Osteoblast (primary cell): ENCODE measurements around the gene PSMD2. TPM values are rescaled to one million over a fixed set of nuclear protein-coding genes. Genes with fewer than 3 reads are reported as not detected.
"Not testable (repeated sequence)": the region's sequence is repeated elsewhere in the genome, so short reads cannot be mapped to it uniquely, and the experiment has no call there.

Experiments
- DNase-seq: peaks from one replicate; pipeline ENCODE4 v3.0.0; 2011; ENCODE audit warnings: low spot score, mixed read lengths; ENCODE audit not compliant: insufficient read length; ENCODE audit errors: missing footprints
- H2AFZ ChIP-seq: 2 replicates; pipeline ENCODE4 v1.6.0; 2011; ENCODE audit warnings: mild to moderate bottlenecking, low read length
- H3K27ac ChIP-seq: 2 replicates; pipeline ENCODE4 v1.5.1; 2011; ENCODE audit warnings: mild to moderate bottlenecking, low read depth, low read length, moderate library complexity
- H3K27me3 ChIP-seq: 2 replicates; pipeline ENCODE4 v1.6.0; 2012; ENCODE audit warnings: mild to moderate bottlenecking, control low read depth, inconsistent platforms, low read length, moderate library complexity; ENCODE audit not compliant: insufficient read depth
- H3K36me3 ChIP-seq: 2 replicates; pipeline ENCODE4 v1.5.1; 2011; ENCODE audit warnings: mild to moderate bottlenecking, low read length, control low read depth, moderate library complexity; ENCODE audit not compliant: insufficient read depth
- H3K4me1 ChIP-seq: 2 replicates; pipeline ENCODE4 v1.5.1; 2011; ENCODE audit warnings: mild to moderate bottlenecking, low read length, control low read depth, moderate library complexity; ENCODE audit not compliant: insufficient read depth
- H3K4me2 ChIP-seq: 2 replicates; pipeline ENCODE4 v1.6.0; 2011; ENCODE audit warnings: mild to moderate bottlenecking, low read length; ENCODE audit not compliant: insufficient read depth
- H3K4me3 ChIP-seq: fragments of 200-600 bp; sonication (generic); 3 replicates; pipeline ENCODE4 v1.5.1; 2012; ENCODE audit warnings: mild to moderate bottlenecking, low read length, inconsistent platforms; ENCODE audit not compliant: insufficient read depth
- H3K79me2 ChIP-seq: 2 replicates; pipeline ENCODE4 v1.6.0; 2012; ENCODE audit warnings: mild to moderate bottlenecking, low read length, control low read depth, inconsistent platforms; ENCODE audit not compliant: insufficient read depth
- H3K9me3 ChIP-seq: 2 replicates; pipeline ENCODE4 v1.5.1; 2011; ENCODE audit warnings: low read depth, low read length, control low read depth
- H4K20me1 ChIP-seq: 2 replicates; pipeline ENCODE4 v1.6.0; 2012; ENCODE audit warnings: mild to moderate bottlenecking, low read length, control low read depth; ENCODE audit not compliant: insufficient read depth
- CTCF ChIP-seq: IDR thresholded peaks from 2 replicates; pipeline ENCODE4 v1.5.1; 2011; ENCODE audit warnings: mild to moderate bottlenecking, low read depth, low read length, moderate library complexity; ENCODE audit errors: extremely low read depth
- total RNA-seq: library from RNA; depleted of rRNA; stranded (reverse); fragments of >200 nt; gene quantifications from 2 replicates; pipeline ENCODE4 v1.2.3, GENCODE V29; 2012

The PSMD2 gene
- total RNA-seq, 1 donor = 301 TPM

- peak overlapping the region; percentile 56 for H2AFZ ChIP-seq
Observed at GRCh38 chr3:184261854-184262763, 36.9 kb upstream of the PSMD2 start.

GRCh38 chr3:184262764-184263179 is 36.3 kb upstream of the PSMD2 start:
- DNase-seq = peak; percentile 58
- H3K79me2 ChIP-seq = no peaks in the 10 kb centered on the region
- no peak overlapping the region for H3K27ac ChIP-seq
- TF ChIP-seq CTCF = no peak
- H4K20me1 ChIP-seq = peaks cover 17% of the 10 kb centered on the region
- no peak overlapping the region for H2AFZ ChIP-seq
- peaks cover 3% of the 10 kb centered on the region for H3K4me1 ChIP-seq
- H3K9me3 ChIP-seq = no peaks in the 10 kb centered on the region
- H3K4me2 ChIP-seq = no peak overlapping the region
- H3K27me3 ChIP-seq = peaks cover 41% of the 10 kb centered on the region
- no peak overlapping the region for H3K4me3 ChIP-seq
- H3K36me3 ChIP-seq = no peaks in the 10 kb centered on the region

More at GRCh38 chr3:184261854-184262763, 36.9 kb upstream of the PSMD2 start:
- peaks cover 3% of the 10 kb centered on the region for H3K4me1 ChIP-seq
- peak overlapping the region; percentile 79 for H3K4me2 ChIP-seq
- peak; percentile 77 for DNase-seq
- peaks cover 35% of the 10 kb centered on the region for H3K27me3 ChIP-seq
- H3K36me3 ChIP-seq = no peaks in the 10 kb centered on the region
- H3K4me3 ChIP-seq = peak overlapping the region; percentile 57
- H3K27ac ChIP-seq = no peak overlapping the region
- H3K9me3 ChIP-seq = no peaks in the 10 kb centered on the region
- H3K79me2 ChIP-seq = no peaks in the 10 kb centered on the region
- peaks cover 19% of the 10 kb centered on the region for H4K20me1 ChIP-seq
- no peak for TF ChIP-seq CTCF

- not testable (repeated sequence) for H2AFZ ChIP-seq, H3K36me3 ChIP-seq
Observed at GRCh38 chr3:184267249-184267648, 31.8 kb upstream of the PSMD2 start.

GRCh38 chr3:184272269-184272668 is 26.8 kb upstream of the PSMD2 start:
- Histone ChIP-seq H3K27me3 (peaks cover 39% of the 10 kb centered on the region), H3K4me1 (no peaks in the 10 kb centered on the region), H3K79me2 (no peaks in the 10 kb centered on the region), H3K4me2 (no peak overlapping the region), H3K9me3 (no peaks in the 10 kb centered on the region), H3K36me3 (no peaks in the 10 kb centered on the region), H3K27ac (no peak overlapping the region), H3K4me3 (no peak overlapping the region), H2AFZ (no peak overlapping the region), H4K20me1 (no peaks in the 10 kb centered on the region)
- TF ChIP-seq CTCF = no peak
- DNase-seq = peak; percentile 5

More at GRCh38 chr3:184267249-184267648, 31.8 kb upstream of the PSMD2 start:
- H3K9me3 ChIP-seq, H3K4me1 ChIP-seq, H3K4me3 ChIP-seq, DNase-seq, H3K27ac ChIP-seq, H4K20me1 ChIP-seq, H3K4me2 ChIP-seq, H3K79me2 ChIP-seq: not testable (repeated sequence)
- H3K27me3 ChIP-seq = peaks cover 23% of the 10 kb centered on the region
